GM18873 (cell line): ENCODE data around the gene RASGRF1.

Experiments
- ATAC-seq: cut with Tn5 transposase; IDR thresholded peaks from one replicate; pipeline ENCODE4 v1.9.1; 2021; ENCODE audit warnings: mild to moderate bottlenecking, moderate library complexity, moderate number of reproducible peaks; ENCODE audit not compliant: unreplicated experiment, low FRiP score

RASGRF1 gene

DNA sequence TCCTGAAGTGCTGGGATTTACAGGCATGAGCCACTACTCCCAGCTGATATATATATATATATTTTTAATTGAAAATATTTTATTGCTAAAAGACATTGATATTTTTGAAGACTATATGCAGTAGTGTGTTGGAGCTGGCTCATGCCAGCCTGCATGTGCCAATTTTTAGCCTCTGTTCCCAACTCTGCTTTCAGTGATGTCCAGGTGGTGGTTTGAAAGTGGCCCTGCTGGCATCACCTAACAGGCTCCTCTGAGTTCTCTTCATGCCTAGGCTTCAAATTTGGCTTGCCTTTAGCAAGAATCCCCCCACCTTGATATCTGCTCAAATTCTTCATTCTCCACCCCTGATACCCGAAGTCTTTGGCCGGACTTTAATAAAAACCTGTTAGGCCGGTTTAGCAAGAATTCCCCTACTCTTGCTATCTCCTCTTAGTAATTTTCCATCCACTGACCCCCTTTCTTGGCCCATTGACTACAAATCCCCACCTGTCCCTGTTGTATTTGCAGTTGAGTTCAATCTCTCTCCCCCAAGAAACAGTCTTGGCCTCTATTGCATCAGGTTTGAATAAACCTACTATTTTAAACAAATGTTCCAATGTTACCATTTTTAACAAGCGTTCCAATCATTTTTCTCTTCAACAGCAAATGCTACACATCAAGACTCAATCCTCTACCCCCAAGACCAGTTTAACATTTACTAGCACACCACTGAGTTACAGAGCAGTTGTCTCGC lies 121.9 kb downstream of the RASGRF1 start:
- no peak for ATAC-seq

DNA sequence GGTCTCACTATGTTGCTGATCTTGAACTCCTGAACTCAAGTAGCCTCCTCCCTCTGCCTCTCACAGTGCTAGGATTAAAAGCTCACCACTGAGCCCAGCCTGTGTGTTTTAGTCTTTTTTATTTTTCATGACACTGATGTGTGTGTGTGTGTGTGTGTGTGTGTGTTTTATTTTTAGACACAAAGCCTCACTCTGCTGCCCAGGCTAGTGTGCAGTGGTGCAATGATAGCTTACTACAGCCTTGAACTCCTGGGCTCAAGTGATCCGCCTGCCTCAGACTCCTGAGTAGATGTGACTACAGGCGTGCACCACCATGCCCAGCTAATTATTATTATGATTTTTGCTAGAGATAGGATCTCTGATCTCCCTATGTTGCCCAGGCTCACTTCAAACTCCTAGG lies 122.5 kb downstream of the RASGRF1 start:
- no peak for ATAC-seq

DNA sequence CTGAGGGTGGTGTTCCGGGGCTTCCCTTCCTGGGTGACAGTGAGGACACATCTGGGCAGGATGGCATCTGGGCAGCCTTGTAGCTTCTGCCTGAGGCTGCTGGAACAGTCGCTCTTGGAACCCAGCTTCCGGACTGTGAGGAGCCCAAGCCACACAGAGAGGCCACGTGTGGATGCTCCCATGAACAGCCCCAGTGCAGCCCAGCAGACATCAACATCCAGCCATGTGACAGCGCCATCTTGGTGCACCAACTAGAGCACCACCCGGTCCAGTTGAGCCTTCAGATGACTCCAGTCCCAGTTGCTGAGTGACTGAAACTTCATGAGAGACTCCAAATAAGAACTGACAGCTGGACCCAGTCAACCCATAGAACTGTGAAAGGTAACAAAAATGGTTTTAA lies 130.3 kb downstream of the RASGRF1 start:
- ATAC-seq = no peak

DNA sequence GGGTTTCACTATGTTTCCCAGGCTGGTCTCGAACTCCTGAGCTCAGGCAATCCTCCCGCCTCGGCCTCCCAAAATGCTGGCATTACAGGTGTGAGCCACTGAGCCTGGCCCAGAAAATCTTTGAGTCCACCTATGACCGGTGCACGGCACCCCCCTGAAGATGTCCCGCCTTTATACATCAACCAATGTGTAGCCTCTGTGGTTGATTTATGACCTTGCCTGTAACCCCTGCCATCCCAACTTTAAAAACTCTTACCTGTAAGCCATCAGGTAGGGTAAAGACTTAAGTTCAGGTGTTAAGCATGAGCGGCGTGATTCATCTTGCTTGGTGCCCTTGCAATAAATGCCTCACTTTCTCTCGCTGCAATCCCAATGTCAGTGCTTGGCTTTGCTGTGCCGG lies 131.2 kb downstream of the RASGRF1 start:
- ATAC-seq = no peak

DNA sequence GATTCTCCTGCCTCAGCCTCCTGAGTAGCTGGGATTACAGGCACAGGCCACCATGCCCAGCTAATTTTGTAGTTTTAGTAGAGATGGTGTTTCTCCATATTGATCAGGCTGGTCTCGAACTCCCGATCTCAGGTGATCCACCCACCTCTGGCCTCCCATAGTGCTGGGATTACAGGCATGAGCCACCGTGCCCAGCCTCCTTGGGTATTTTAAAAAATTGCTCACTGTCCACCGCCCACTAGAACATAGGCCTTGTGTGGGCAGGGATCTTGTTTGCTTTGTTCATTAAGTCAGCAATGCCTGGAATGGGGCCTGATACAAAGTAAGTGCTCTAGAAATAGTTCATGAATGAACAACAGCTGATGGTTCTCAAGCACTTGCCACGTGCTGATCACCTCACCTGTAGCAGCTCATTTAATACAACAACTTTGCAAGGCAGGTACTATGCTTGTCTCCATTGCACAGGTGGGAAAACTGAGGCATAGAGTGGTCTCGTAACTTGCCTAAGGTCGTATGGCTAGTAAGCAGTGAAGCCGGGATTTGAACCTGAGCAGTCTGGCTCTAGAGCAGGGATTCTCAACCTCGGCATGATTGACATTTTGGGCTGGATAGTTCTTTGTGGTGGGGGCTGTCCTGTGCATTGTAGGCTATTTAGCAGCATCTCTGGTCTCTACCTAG lies 133.0 kb downstream of the RASGRF1 start:
- ATAC-seq = no peak

DNA sequence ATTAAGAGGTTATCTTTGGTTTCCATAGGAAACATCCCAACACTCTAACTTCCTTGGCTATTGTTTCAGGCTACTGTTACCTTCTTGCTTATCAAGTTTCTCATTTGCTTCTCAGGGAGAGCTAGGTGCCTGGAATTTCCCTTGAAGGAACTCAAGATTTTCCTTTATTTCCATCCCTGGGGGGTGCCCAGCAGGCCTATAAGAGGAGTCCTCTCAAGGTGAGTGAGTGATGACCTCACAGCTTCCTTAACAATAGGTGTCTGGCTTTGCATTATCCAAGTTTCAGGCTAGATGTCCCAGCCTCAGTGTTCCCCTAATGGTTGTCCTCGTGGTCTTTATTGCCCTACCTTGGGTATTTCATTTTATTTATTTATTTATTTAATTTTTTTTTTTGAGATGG lies 133.6 kb downstream of the RASGRF1 start:
- ATAC-seq = no peak

DNA sequence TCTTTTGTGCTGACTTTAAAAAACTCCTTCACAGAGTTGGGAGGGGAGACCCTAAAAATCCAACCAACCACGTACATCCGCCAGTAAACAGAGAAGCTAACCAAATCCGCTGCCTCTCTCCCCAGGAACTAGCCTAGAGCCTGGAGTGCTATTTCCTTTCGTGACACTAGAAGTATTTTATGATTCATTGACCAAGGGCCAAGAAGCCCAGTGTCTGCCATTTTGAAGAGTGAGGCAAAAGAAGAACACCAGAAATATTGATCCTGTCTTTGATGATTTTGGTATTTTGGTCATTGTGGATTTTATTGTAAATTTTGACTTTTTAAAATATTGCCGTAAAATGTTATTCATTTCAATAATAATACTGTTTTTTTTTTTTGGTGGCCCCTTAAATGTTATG lies 135.2 kb downstream of the RASGRF1 start:
- ATAC-seq = no peak

DNA sequence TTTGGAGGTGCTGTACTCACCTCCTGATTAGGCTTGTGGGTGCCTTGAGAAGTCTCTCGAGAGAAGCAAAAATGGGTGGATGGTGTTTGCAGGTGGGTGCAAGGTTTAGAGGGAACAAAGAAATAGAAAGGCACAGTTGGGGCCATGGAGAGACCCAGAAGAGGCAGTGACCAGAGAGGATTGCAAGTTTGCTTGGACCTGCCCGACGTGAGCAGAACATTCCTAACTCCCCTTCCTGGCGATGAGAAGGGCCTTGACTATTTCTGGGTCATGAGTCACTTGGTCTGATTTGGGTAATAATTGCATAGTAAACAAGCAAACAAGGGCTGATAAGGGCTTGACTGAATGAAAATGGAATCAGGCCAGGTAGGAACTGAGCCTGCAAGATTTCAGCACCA lies 138.7 kb downstream of the RASGRF1 start:
- no peak for ATAC-seq

DNA sequence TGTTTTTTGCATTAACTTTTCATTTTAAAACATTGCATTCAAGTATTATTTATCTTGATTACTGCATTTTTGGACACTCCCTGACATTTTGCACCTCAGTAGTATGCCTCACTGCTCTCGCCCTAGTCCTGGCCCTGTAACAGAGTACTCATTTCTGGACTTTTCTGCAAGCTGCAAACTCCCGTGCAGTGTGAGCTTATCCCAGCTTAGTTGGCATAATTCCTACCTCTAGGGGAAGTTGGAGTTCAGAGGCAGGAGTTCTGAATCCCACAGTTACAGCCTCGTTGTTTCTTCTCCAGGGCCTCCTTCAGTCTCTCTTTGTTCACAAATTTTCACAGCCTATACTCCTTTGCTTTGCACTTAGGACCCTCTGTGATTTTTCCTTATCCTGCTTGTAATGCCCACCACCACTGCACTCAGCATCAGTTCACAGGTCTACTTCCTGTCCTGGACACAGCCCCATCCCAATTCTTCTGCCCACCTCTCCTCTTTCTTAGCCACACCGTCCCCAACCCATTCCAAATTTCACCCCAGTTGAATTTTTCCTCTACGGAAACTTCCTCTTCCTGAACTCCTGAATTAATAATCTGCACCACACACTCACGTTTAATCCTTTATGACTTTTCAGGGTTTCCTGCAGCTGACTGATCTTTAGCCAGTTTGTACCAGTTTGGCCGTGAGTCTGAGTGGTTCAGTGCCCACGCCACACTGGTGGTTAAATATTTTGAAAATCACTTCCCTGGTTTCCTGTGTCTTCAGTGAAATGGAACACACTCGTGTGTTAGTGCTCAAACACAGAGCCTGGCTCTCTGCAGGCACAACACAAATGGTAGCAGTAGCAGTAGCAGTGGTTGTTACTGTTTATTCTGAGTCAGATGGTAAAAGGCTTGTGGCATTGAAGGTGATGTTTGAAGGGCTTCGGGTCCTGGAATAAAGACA lies 139.4 kb downstream of the RASGRF1 start:
- ATAC-seq = no peak

DNA sequence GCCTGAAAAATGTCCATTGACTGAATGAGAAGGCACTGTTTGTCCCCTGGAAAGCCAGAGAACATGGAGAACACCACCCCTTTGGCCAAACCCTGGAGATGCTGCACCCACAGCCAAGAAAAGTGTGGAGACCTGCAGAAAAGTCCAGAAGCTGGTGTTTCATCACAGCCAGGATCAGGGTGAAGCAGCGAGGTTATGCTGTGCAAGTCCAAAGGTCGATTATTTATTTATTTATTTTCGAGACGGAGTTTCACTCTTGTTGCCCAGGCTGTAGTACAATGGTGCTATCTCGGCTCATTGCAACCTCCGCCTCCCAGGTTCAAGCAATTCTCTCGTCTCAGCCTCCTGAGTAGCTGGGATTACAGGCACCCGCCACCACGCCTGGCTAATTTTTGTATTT lies 140.2 kb downstream of the RASGRF1 start:
- no peak for ATAC-seq

DNA sequence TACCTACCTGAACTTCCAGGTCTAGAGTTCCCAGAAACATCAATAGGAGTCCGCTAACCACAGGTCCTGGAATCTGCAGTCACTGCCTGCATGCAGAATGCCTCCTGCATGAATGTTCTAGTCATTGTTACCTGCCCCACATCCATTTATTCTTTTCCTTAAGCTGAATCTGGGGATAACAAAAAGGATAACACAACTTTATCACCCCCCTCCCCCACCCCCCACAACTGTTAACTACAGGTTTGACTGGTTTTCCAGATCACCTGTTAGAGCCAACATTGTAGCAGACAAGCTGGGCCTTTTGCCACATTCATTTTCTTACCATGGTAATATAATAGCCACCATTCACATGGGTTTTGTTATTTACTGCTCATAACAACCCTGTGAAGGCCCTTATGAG lies 141.1 kb downstream of the RASGRF1 start:
- no peak for ATAC-seq

DNA sequence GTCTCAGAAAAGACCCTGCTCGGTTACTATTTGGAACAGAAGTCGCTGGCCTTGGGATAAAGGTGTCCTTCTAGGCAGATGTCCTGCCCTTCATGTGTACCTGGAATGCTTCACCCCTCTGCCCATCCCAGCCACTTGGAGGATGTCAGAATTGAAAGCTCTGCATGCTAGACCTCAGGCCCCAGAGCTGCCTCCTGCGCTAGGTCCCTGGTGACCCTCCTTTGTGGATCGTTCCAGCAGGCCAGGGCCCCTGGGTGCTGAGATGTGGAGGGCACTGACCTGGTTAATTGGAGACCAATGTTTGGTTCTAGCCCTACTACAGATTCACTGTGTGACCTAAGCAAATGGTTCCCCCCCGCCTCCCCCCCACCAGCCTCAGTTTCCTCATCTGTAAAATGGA lies 143.1 kb downstream of the RASGRF1 start:
- no peak for ATAC-seq

DNA sequence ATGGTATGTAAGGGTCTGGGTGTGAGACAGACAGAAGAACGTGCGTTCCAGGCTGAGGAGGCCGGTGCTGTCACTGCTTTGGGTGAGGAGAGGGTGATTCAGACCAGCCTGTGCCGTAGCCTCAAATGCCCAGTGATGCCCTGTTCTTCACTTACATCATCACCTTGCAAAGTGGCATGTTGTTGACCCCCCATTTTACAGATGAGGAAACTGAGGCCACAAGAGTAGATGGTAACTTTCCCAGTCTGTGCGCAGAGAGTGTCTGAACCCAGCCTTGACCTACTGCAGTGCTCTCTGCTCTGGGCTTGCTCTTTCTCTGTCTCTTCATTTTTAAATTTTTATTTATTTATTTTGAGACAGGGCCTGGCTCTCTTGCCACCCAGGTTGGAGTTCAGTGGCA lies 144.1 kb downstream of the RASGRF1 start:
- no peak for ATAC-seq

DNA sequence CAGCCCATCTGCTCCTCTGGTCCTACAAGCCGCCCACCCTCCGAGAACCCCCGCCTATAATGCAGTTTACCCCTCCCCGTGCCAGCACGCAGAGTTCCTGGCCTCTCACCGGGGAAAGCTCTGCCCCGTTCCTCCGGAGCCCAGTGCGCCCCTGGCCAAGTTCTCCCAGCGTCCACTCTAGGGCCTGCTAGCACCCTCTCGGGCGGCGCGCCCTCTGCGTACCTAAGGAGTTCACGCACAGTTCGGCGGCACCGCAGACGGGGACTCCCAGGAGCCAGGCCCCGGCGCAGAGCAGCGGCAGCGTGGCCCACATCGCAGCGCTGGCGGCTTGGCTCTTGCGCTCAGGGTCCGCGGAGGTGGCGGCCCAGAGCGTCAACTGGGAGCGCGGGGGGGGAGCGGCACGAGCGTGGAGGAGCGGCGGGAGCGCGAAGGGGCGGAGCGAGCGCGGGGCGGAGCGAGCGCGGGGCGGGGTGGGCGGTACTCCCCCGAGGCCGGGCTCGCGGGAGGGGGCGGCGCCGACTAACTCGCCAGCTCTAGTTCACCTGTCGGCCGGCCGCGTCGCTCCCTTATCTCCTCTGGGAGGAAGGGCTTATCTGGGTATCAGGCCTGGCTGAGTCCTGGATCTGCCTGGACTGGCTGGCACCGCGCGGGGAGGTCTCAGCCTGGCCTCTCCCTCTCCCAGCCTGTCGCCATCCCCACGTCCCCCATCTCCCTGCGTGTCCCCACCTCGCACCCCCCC lies 145.7 kb downstream of the RASGRF1 start, which contains the start of gene CTSH:
Gene CTSH (minus strand): TSS at position 378 of the 739 bp plus-strand sequence. CDS start 65 bp downstream, at position 313.
- no peak for ATAC-seq

DNA sequence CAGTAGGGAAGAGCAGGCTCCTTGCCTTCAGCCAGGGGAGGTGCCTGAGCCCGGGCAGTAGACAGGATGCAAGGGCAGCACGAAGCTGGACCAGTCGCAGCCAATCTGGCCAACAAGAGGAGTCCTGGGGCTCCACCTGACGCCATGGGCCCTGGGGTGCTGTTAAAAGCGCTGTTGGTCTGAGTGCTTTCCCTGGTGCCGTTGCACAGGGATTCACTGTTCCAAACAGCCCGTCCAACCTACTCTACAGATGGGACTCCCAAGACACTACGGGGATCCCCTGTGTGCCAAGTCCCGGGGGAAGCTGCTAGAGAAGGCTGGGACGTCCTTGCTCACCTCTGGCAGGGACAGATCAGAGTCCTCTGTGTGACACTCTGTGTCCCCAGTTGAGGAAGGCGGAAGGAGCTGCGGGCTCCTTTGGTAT lies 146.4 kb downstream of the RASGRF1 start:
- no peak for ATAC-seq

DNA sequence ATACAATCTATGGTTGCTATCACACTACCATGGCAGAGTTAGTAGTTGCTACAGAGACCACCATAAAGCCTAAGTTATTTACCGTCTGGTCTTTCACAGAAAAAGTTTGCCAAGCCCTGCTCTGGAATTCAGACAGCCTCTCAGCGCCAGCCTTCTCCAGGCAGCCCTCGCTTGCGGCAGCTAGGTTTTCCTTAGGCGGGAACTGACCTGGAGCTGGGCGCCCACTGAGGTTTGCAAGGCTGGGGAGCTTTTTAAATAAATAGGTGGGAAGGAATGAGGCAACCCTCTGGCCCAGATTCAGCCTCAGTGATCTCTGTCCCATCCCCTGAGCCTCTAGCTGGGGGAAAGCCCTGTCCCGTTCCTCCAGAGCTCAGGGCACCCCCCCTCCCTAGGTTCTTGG lies 146.9 kb downstream of the RASGRF1 start:
- no peak for ATAC-seq

DNA sequence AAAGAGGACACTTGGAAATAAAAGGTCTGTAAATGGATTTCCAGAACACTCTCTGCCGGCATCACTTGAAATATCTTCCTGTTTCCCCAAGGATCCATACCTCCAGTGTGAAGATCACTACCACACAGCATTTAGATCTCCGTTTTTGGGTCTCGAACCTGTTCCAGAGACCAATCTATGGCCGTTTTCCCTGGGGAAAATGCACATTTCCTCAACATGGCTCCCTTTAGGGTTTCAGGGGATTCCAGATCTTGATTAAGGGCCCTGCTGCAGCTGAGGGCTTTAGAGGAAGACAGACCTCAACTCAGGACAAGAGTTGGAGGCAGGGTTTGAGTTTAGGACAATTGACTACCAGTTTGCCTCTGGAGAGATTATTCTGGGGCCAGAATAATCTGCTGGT lies 147.8 kb downstream of the RASGRF1 start:
- ATAC-seq = no peak

DNA sequence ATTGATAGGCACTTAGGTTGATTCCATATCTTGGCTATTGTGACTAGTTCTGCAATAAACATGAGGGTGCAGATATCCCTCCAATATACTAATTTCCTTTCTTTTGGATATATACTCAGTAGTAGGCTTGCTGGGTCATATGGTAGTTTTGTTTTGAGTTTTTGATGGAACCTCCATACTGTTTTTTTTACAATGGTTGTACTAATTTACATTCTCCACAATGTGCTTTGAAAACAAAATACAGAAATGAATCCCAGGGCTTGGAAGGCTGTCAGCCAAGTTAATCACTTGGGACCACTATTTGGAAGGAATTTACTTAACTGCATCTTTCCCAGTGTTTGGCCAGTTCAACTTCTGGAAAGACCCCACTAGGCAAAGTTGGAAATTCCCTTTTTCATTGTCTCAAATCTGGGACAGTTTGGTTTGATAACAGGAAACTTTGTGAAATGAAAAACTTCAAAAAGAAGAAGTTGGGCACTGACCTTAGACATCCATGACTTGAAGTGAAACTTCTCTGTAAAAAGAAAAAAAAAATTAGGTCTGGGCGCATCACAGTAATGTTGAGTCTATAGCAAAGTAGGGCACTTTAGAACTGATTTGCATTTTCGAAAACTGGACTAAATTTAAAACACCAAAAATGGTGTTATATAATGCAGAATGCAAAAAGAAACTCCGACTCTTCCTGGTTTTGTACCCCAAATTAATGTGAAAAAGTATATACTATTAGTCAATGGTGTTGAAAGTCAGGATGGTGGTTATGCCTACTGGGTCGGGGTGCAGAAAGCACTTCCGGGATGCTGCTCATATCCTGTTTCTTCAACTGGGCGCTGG lies 151.7 kb downstream of the RASGRF1 start:
- peak; percentile 56 for ATAC-seq

DNA sequence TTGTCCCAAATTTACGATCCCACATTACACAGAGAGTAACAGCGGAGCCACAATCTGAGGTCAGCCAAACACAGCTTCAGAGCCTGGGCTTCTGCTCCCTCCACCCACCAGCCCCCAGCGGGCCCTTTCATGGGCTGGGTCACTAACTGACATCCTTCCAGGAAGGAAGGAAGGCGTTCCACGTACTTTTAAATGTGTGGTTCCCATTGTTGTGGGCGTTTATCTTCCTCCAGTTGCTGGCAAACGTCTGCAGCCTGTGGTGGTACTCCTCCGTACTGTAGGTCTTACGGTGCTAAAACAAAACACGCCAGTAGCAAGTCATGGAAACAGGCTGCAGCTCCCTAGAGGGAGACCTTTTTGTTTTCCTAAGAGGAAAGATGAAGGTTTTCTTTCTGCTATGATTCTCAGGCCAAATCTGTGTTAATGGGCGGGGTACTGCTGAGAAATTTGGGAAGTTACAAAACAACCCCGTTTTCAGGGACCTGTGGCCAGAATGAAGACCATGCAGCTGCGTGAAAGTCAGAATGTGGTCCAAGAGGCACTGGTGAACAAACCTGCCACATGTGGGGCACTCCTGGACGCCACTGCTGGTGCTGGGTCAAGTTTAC lies 153.3 kb downstream of the RASGRF1 start:
- ATAC-seq = no peak
